Upper lobe of right lung (tissue), 1 donor: ENCODE results near the gene MTHFSD. TPM values are rescaled to one million over a fixed set of nuclear protein-coding genes. Genes with fewer than 3 reads are reported as not detected.

Source experiments
- ATAC-seq: fragments of 200-7000 bp; cut with Tn5 transposase; one replicate; pipeline ENCODE4 v1.9.1; 2020; ENCODE audit warnings: mild to moderate bottlenecking, moderate library complexity
- DNase-seq: peaks from one replicate; pipeline ENCODE4 v3.0.0-alpha.2; 2020
- H3K27ac ChIP-seq: fragments of 200-600 bp; one replicate; pipeline ENCODE4 v1.8.0; 2022
- H3K27me3 ChIP-seq: fragments of 200-600 bp; one replicate; pipeline ENCODE4 v1.8.0; 2022; ENCODE audit warnings: mild to moderate bottlenecking
- H3K36me3 ChIP-seq: fragments of 200-600 bp; one replicate; pipeline ENCODE4 v1.8.0; 2022
- H3K4me1 ChIP-seq: fragments of 200-600 bp; one replicate; pipeline ENCODE4 v1.8.0; 2022
- H3K4me3 ChIP-seq: fragments of 200-600 bp; one replicate; pipeline ENCODE4 v1.8.0; 2022; ENCODE audit warnings: mild to moderate bottlenecking
- H3K9me3 ChIP-seq: fragments of 200-600 bp; one replicate; pipeline ENCODE4 v1.8.0; 2022
- CTCF ChIP-seq: fragments of 200-600 bp; IDR thresholded peaks from one replicate; pipeline ENCODE4 v1.8.0; 2022; ENCODE audit warnings: antibody characterized with exemption
- intact Hi-C: fragments of 100-400 bp; cut with DNase I; formaldehyde crosslinking; loops from one replicate; pipeline ENCODE4 v1.11.0; 2022
- total RNA-seq: library from RNA; stranded (reverse); fragmentation: NEBNext Ultra II Directional; extraction: Animal tissue kit (Norgen Biotek cat#: 25700); gene quantifications from one replicate; pipeline ENCODE4 v1.2.1, GENCODE V29; 2021
- donor health status: DM: no; HTN: yes; CAD: no; lungs with severe emphysema.

The MTHFSD gene
- total RNA-seq, 1 donor from 2014 or later = 18.7 TPM

GRCh38 chr16:86547286-86547685 lies 7.7 kb downstream of the MTHFSD start:
- Histone ChIP-seq H3K9me3 (no peaks in the 10 kb centered on the region), H3K36me3 (peaks cover 36% of the 10 kb centered on the region), H3K4me1 (no peaks in the 10 kb centered on the region), H3K27ac (no peak overlapping the region), H3K27me3 (no peaks in the 10 kb centered on the region), H3K4me3 (no peak overlapping the region)
- intact Hi-C loops = no loop called here
- TF ChIP-seq CTCF = no peak
- DNase-seq (peak; percentile 36), ATAC-seq (no peak)

DNA sequence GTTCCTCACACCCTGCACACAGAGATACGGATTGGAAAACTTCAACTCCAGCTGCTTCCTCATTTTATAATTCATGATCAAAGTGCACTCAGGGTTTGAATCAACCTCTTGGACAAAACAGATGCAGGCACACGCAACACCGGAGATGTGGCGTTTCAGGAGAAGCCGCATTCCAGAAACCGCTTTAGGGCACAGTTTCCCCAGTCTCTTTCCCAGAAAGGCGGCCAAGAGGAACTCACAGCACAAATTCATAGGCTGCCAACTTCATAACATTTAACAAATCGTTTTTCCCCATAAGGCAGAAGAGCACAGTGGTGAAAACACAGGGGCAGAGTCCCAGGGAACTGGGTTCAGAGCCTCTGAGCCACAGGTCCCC lies 8.4 kb downstream of the MTHFSD start:
- Histone ChIP-seq H3K36me3 (peaks cover 41% of the 10 kb centered on the region), H3K27ac (no peak overlapping the region), H3K9me3 (no peaks in the 10 kb centered on the region), H3K27me3 (no peaks in the 10 kb centered on the region), H3K4me3 (no peak overlapping the region), H3K4me1 (no peaks in the 10 kb centered on the region)
- TF ChIP-seq CTCF = no peak
- intact Hi-C loops = no loop called here
- ATAC-seq (no peak), DNase-seq (no peak)

DNA sequence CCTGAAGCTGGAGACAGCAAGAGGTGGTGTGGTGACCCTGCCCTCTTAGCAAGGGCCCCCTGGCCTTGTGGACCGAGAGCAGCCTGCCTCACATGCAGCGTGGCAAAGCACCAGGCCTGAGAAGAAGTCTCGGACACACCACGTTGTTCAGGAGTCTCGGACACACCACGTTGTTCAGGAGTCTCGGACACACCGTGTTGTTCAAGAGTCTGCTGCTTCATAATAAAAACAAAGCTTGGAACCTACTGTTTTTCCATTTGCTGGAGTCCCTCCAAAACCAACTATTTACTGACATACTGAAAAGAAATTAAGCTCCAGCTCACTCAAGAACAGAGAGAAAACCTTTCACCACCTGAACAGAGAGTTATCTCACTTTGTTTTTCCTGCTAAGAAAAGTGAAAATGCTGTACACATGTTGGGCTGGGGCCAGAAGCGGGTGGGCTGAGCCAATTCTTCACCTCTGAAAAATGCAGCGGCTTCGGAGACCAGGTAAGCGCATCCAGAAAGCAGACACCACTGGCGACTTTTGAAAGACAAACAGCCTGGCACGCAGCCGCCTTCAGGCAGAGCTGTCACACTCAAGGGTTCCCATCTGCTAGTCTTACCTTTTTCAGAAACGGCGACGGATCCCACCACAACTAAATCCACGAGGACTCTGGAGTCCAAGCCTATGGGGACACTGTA lies 8.9 kb downstream of the MTHFSD start:
- Histone ChIP-seq H3K9me3 (no peaks in the 10 kb centered on the region), H3K4me1 (no peaks in the 10 kb centered on the region), H3K27ac (no peak overlapping the region), H3K4me3 (no peak overlapping the region), H3K27me3 (no peaks in the 10 kb centered on the region), H3K36me3 (peaks cover 47% of the 10 kb centered on the region)
- TF ChIP-seq CTCF = no peak
- DNase-seq = no peak
- no peak for ATAC-seq
- intact Hi-C loops = no loop called here

DNA sequence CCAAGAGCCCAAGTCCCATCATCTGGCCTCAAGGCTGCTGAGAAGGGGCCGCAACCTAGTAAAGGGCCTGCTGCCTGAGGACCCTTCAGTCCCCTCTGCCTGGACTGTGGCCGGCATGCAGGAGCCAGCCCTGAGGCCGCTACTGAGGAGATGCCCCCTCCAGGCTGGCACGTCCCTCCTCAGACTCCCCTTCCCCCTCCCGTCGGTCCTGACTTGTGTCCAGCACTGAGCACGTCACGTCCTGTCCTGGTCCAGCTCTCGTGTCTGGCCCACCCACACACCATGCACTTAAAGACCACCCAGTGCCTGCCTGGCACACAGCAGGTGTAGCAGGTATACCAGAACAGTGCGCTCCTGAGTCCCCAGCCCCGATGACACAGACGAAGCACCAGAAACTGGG lies 9.6 kb downstream of the MTHFSD start:
- no peaks in the 10 kb centered on the region for H3K4me1 ChIP-seq
- TF ChIP-seq CTCF = no peak
- no peak for ATAC-seq
- no peak overlapping the region for H3K4me3 ChIP-seq
- H3K27me3 ChIP-seq = no peaks in the 10 kb centered on the region
- no peak overlapping the region for H3K27ac ChIP-seq
- H3K36me3 ChIP-seq = peaks cover 51% of the 10 kb centered on the region
- intact Hi-C loops = no loop called here
- no peaks in the 10 kb centered on the region for H3K9me3 ChIP-seq
- no peak for DNase-seq

DNA sequence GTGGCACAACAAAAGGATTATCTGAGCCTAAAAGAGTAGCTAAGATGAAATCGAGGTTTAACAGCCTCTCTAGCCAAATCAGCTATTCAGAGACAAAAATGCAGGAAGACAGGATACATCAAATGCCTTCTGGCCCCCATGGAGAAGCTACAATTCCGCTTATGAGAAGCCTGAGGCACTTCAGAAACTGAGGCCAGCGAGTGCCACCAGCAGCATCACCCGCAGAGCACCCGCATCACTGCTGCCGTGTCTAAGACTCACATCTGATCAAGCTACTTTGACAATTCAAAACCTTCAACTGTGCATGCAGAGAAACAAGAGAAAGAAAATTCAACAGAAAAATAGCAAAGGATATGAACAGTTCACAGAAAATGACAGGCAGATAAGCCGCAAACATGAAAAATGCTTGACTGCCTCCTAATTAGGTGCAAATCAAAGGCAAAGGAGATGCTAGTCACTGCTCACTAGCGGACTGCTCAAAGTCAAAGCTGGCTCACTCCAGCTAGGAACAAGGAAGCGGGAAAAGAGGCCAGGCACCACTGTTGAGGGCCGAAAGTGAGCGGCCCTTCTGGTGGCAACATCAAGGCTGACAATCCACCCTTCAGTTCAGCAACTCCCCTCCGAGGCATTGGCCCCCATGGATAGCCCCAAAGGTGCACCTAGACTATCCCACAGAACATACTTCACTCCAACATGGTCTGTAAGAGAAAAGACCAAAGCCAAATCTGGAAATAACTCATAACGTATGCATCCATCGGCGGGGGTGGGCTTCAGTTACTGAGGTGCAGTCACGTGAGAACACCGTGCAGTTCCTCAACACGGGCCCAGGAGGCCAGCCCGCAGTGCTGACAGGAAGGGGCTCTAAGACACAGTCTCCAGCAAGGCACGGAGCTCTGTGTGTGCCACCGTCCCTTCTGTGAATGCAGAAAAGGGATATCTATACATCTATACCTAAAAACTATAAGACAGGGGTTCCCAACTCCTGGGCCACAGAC lies 12.0 kb downstream of the MTHFSD start:
- no peak for TF ChIP-seq CTCF
- H3K27me3 ChIP-seq = no peaks in the 10 kb centered on the region
- DNase-seq (peak; percentile 49), ATAC-seq (no peak)
- intact Hi-C loops = no loop called here
- no peak overlapping the region for H3K4me3 ChIP-seq
- no peak overlapping the region for H3K27ac ChIP-seq
- no peaks in the 10 kb centered on the region for H3K9me3 ChIP-seq
- peaks cover 68% of the 10 kb centered on the region for H3K36me3 ChIP-seq
- no peaks in the 10 kb centered on the region for H3K4me1 ChIP-seq
